Bronchial epithelial cell (primary cell): ENCODE measurements around the gene MET. TPM values are rescaled to one million over a fixed set of nuclear protein-coding genes. Genes with fewer than 3 reads are reported as not detected.

ENCODE experiments used
- DNase-seq: peaks from one replicate; pipeline ENCODE4 v3.0.0-alpha.2; 2010; ENCODE audit warnings: low read depth
- FAIRE-seq: peaks from 2 replicates; lab custom pipeline; 2011; peaks lifted over from hg19 to GRCh38; lab: Jason Lieb, UNC
- H3K27me3 ChIP-seq: 2 replicates; pipeline ENCODE4 v1.5.1; 2011; ENCODE audit warnings: low read length; ENCODE audit not compliant: control insufficient read depth, insufficient read depth
- H3K36me3 ChIP-seq: 2 replicates; pipeline ENCODE4 v1.5.1; 2011; ENCODE audit warnings: low read length; ENCODE audit not compliant: control insufficient read depth, insufficient read depth
- H3K4me3 ChIP-seq: 2 replicates; pipeline ENCODE4 v1.5.1; 2011; ENCODE audit warnings: mild to moderate bottlenecking, low read depth, low read length, control low read depth
- total RNA-seq: library from RNA; depleted of rRNA; stranded (reverse); fragments of >200 nt; gene quantifications from 2 replicates; pipeline ENCODE4 v1.2.1, GENCODE V29; 2014
- TF ChIP-seq, protein P1 (sequence below): IDR thresholded peaks from 2 replicates; pipeline ENCODE4 v1.5.1; 2011; ENCODE audit warnings: mild to moderate bottlenecking, moderate library complexity, low read length, control low read depth, inconsistent platforms; ENCODE audit not compliant: insufficient read depth, severe bottlenecking

Gene MET
- total RNA-seq, 1 donor from 2014 or later, result 156 TPM

DNA sequence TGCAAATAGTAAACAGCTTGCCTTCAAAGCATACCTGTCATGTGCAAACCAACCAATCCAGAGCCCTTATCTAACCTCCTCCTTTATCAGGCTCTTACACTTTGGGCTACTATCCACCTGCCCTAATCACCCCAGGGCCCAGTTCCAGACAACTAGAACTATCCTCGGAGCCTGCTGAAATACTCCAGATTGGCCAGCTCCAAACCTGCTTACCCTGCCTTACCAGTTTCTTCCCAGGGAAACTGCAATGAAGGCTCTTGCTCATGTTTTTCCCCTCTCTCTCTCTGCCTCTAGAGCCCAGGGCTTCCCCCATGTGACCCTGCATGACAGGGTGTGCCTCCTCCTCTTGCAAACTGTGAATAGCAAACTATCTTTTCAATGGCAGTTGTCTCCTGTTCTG lies 109.0 kb downstream of the MET start:
- TF ChIP-seq, protein P1, sequence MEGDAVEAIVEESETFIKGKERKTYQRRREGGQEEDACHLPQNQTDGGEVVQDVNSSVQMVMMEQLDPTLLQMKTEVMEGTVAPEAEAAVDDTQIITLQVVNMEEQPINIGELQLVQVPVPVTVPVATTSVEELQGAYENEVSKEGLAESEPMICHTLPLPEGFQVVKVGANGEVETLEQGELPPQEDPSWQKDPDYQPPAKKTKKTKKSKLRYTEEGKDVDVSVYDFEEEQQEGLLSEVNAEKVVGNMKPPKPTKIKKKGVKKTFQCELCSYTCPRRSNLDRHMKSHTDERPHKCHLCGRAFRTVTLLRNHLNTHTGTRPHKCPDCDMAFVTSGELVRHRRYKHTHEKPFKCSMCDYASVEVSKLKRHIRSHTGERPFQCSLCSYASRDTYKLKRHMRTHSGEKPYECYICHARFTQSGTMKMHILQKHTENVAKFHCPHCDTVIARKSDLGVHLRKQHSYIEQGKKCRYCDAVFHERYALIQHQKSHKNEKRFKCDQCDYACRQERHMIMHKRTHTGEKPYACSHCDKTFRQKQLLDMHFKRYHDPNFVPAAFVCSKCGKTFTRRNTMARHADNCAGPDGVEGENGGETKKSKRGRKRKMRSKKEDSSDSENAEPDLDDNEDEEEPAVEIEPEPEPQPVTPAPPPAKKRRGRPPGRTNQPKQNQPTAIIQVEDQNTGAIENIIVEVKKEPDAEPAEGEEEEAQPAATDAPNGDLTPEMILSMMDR, result no peak
- peak; percentile 83 for DNase-seq
- no peak overlapping the region for H3K4me3 ChIP-seq
- no peak for FAIRE-seq
- peaks cover 14% of the 10 kb centered on the region for H3K36me3 ChIP-seq
- no peaks in the 10 kb centered on the region for H3K27me3 ChIP-seq

DNA sequence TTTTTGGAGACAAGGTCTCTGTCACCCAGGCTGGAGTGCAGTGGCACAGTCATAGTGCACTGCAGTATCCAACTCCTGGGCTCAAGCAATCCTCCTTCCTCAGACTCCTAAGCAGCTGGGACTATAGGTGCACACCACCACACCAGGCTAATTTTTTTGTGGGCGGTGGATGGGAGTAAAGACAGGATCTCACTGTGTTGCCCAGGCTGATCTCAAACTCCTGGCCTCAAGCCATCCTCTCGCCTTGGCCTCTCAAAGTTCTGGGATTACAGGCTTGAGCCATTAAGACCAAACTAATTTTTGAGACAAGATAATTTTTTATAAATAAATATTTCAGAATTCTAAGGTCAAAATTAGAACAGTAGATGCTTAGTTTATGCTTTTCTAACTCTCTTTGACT lies 109.6 kb downstream of the MET start:
- H3K36me3 ChIP-seq, result peaks cover 14% of the 10 kb centered on the region
- H3K4me3 ChIP-seq, result no peak overlapping the region
- no peaks in the 10 kb centered on the region for H3K27me3 ChIP-seq
- TF ChIP-seq, protein P1, result no peak
- no peak for DNase-seq
- no peak for FAIRE-seq

DNA sequence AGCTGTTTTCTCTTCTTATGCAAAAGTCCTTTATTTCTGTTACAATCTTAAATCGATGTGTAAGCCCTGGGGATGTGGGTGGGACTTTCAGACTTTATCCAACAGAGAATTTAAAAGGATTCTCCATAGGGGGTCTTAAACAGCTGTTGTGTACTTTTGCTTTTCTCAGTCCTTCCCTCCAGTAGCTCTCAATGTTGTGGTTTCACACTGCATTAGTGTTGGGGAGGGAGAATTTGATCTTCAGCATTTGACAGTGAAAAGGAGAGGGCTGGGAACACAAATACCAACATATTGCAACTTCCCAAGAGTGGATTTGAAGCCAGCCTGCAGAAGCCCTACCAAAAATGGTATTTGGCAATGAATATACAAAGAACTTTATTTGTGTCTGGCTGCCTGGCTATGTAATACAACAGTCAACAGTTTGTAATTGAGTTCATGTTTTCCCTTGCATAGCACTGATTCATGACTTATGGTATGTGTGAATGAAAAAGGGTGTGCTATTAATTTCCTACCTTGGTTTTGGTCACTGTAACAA lies 110.2 kb downstream of the MET start:
- TF ChIP-seq, protein P1, result no peak
- H3K4me3 ChIP-seq, result no peak overlapping the region
- no peaks in the 10 kb centered on the region for H3K27me3 ChIP-seq
- peaks cover 16% of the 10 kb centered on the region for H3K36me3 ChIP-seq
- FAIRE-seq, result no peak
- peak; percentile 87 for DNase-seq

DNA sequence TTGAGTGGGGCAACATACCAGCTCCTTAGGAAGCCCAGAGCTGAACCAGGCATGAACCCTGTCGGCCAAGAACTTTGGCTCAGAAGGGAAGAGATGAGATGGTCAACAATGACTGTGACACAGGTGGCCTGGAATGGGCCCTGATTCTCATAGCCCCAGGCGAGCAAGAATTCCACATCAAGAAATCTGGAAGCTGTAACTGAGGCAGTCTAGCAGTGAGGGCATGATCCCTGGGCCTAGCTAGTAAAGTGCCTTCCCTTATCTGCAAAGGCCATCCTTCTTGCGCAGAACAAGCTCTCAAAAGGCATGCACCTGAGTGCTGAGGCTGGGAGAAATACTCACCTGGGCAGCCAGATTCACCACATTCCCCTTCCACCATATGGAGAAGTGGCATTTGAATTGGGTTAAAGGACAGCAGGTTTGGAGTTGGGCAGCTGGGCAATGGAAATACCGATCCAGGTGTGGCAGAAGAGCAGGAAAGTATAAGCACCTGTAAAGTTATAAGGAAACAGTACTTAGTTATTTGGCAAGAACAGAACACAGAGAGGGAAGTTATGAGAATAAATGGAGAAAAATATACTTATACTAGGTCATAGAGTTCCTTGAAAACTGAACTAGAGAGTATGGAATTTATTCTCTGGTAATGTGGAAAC lies 111.8 kb downstream of the MET start:
- DNase-seq (no peak), FAIRE-seq (no peak)
- TF ChIP-seq, protein P1, result no peak
- Histone ChIP-seq H3K4me3 (no peak overlapping the region), H3K36me3 (peaks cover 18% of the 10 kb centered on the region), H3K27me3 (no peaks in the 10 kb centered on the region)

DNA sequence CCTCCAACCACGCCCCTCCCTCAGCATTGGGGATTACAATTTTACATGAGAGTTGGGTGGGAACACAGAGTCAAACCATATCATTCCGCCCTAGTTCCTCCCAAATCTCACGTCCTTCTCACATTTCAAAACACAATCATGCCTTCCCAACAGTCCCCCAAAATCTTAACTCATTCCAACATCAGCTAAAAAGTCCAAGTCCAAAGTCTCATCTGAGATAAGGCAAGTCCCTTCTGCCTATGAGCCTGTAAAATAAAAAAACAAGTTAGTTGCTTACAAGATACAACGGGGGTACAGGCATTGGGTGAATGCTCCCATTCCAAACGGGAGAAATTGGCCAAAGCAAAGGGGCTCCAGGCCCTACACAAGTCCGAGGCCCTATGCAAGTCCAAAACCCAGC lies 112.7 kb downstream of the MET start:
- H3K4me3 ChIP-seq, result no peak overlapping the region
- no peak for DNase-seq
- no peaks in the 10 kb centered on the region for H3K27me3 ChIP-seq
- H3K36me3 ChIP-seq, result peaks cover 14% of the 10 kb centered on the region
- TF ChIP-seq, protein P1, result no peak
- no peak for FAIRE-seq
